Testis (tissue), 3 donors: Measurements from ENCODE around the gene STUM. TPM values are rescaled to one million over a fixed set of nuclear protein-coding genes. Genes with fewer than 3 reads are reported as not detected.
A peak's percentile ranks its signal among the peaks of the same experiment; 100 is the strongest.

Experiments used
- DNase-seq: peaks from one replicate; pipeline ENCODE4 v3.0.0-alpha.2; 2019
- H3K27ac ChIP-seq, 2 donors: fragments of 200-600 bp; sonication (generic); one replicate each; pipeline ENCODE4 v1.5.1; 2019
- H3K27me3 ChIP-seq: fragments of 200-600 bp; sonication (generic); one replicate; pipeline ENCODE4 v1.5.1; 2019
- H3K36me3 ChIP-seq: fragments of 200-600 bp; sonication (generic); one replicate; pipeline ENCODE4 v1.5.1; 2017; ENCODE audit warnings: low read depth; ENCODE audit errors: missing control alignments
- H3K4me1 ChIP-seq: fragments of 200-600 bp; sonication (generic); one replicate; pipeline ENCODE4 v1.5.1; 2019
- H3K4me3 ChIP-seq, 2 donors: fragments of 200-600 bp; sonication (generic); one replicate each; pipeline ENCODE4 v1.5.1; 2017 to 2019
- H3K9me3 ChIP-seq: fragments of 200-600 bp; sonication (generic); one replicate; pipeline ENCODE4 v1.5.1; 2017
- CTCF ChIP-seq, 3 experiments: fragments of 450-650 bp in 2 of 3; fragments of 200-600 bp in 1 of 3; sonication (generic) in 1 of 3; IDR thresholded peaks; one replicate each; pipeline ENCODE4 v1.5.1; 2016 to 2019; ENCODE audit warnings: antibody characterized with exemption in 3 of 3, mild to moderate bottlenecking in 2 of 3, moderate library complexity in 1 of 3
- POLR2A ChIP-seq: fragments of 450-650 bp; IDR thresholded peaks from one replicate; pipeline ENCODE4 v1.6.1; 2017; ENCODE audit warnings: antibody characterized with exemption, mild to moderate bottlenecking, moderate library complexity
- WGBS, 2 donors: methylation state at CpG; one replicate each; pipeline ENCODE4 v1.1.5; 2018; 5-methylcytosine and 5-hydroxymethylcytosine counted together
- intact Hi-C: fragments of 100-400 bp; cut with DNase I; formaldehyde crosslinking; loops from one replicate; pipeline ENCODE4 v1.15.1; 2023; ENCODE audit warnings: low total_unique reads
- polyA plus RNA-seq: library from polyadenylated mRNA; stranded (reverse); fragments of 350-450 nt; fragmentation: Illumina TruSeq; extraction: RNeasy Lipid Tissue Mini Kit (QIAGEN cat#74804); gene quantifications from one replicate; pipeline ENCODE4 v1.2.3, GENCODE V29; 2014; ENCODE audit warnings: low read depth, low replicate concordance; ENCODE audit not compliant: insufficient read depth
- total RNA-seq, 2 donors: library from RNA; depleted of rRNA; stranded (reverse); fragments of >200 nt; gene quantifications; one replicate each; pipeline ENCODE4 v1.2.3, GENCODE V29; 2016

The STUM gene
- total and polyA plus RNA-seq, 3 donors from 2014 or later, result 2.5 to 4.5 (median 3.7) TPM

DNA sequence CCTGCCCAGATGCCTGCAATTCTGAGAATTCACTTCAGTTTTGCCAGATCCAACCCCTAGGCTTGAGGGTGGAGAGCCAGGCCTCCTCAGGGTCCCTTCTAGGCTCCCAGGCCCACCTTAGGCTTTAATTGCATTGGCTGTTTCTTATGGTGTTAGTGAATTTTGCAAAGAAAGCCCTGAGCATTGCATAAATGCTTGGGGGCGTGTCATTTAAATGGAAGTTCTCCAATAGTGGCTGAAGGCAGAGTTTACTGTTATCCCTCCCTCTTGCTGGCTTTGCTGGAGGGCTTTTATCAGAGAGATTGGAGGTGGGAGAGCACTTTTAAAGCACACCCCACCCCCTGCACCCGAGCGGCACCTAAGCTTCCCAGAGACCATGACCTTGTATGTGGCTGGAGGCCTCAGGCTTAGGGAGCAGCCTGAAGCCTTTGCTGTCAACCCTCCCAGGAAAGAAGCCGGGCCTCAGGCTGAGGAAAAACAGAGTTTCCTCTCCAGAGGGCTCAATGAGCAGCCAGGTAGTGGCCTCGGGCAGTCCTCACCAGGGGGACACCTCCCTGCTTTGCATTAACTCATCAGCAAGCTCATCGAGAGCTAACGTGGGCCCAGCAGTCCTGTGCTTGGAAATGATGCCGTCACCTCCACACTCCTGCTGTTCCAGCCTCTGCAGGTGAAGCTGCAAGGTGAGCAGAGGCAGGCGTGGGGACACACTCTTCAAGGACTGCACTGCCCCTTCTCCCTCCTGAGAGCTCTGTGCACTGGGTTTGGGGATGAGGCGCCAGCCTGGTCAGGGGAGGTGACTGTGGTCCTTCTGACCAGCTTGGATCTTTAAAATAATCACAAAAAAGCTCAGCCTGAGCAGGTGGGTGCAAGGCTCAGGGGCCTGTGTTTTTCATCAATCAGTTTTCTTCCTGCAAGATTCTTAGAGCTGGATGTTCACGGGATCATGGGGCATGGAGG, 58.0 kb downstream of the STUM start:
- Histone ChIP-seq H3K4me1 (peaks cover 40% of the 10 kb centered on the region), H3K36me3 (no peaks in the 10 kb centered on the region), H3K27me3 (no peaks in the 10 kb centered on the region), H3K27ac (no peak overlapping the region), H3K4me3 (no peak overlapping the region), H3K9me3 (no peaks in the 10 kb centered on the region)
- TF ChIP-seq POLR2A (no peak), CTCF (IDR thresholded peaks at IDR 0.05) (no peak)
- peak; percentile 36 for DNase-seq
- intact Hi-C loops, result no loop called here
- WGBS, 2 donors, result 49 to 67% methylated on average over 4 to 11 of the region's 11 CpGs

- Histone ChIP-seq H3K27ac (no peak overlapping the region), H3K4me1 (peaks cover 38% of the 10 kb centered on the region), H3K36me3 (no peaks in the 10 kb centered on the region), H3K9me3 (no peaks in the 10 kb centered on the region), H3K27me3 (no peaks in the 10 kb centered on the region), H3K4me3 (no peak overlapping the region)
- intact Hi-C loops, result no loop called here
- WGBS, 2 donors, result 96% methylated on average over 12 of the region's 12 CpGs
- DNase-seq, result no peak
- TF ChIP-seq CTCF (IDR thresholded peaks at IDR 0.05) (no peak), POLR2A (no peak)
Measured at GRCh38 chr1:226607268-226607660, 58.7 kb downstream of the STUM start.

DNA sequence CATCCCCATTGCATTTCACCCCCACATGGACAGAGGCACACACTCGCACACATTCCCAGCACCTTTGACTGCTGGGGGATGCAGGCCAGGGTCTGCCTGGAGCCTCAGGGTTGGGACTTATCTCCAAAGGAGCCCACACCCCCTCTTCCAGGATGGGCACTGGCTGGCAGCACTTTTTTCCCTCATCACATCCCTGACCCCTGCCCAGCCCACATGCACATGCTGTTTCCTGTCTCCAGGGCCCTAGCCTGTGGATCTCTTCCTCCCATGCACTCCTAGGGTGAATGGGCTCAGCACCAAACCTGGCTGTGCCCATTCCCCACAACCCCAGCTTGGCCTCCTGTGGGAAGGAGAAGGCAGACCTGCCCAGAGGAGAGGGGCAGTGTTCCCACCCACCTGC, 59.3 kb downstream of the STUM start:
- TF ChIP-seq CTCF (IDR thresholded peaks at IDR 0.05) (no peak), POLR2A (no peak)
- Histone ChIP-seq H3K36me3 (no peaks in the 10 kb centered on the region), H3K4me3 (no peak overlapping the region), H3K27ac (no peak overlapping the region), H3K4me1 (peaks cover 35% of the 10 kb centered on the region), H3K9me3 (no peaks in the 10 kb centered on the region), H3K27me3 (no peaks in the 10 kb centered on the region)
- no peak for DNase-seq
- intact Hi-C loops, result no loop called here
- 100% methylated on average over 1 of the region's 1 CpG for WGBS, 2 donors

- H3K27ac ChIP-seq, result no peak overlapping the region
- H3K27me3 ChIP-seq, result no peaks in the 10 kb centered on the region
- H3K4me1 ChIP-seq, result peaks cover 26% of the 10 kb centered on the region
- intact Hi-C loops, result no loop called here
- H3K4me3 ChIP-seq, result no peak overlapping the region
- WGBS, 2 donors, result 67 to 70% methylated on average over 18 of the region's 18 CpGs
- no peaks in the 10 kb centered on the region for H3K9me3 ChIP-seq
- TF ChIP-seq CTCF (IDR thresholded peaks at IDR 0.05) (peak; percentile 34 to 82 (median 48)), POLR2A (no peak)
- no peaks in the 10 kb centered on the region for H3K36me3 ChIP-seq
- DNase-seq, result peak; percentile 87
Measured at GRCh38 chr1:226608699-226609505, 60.3 kb downstream of the STUM start.
